Adipose tissue (tissue), 3 donors: ENCODE data around the gene FKBP9. TPM values are rescaled to one million over a fixed set of nuclear protein-coding genes. Genes with fewer than 3 reads are reported as not detected.
"Not testable (repeated sequence)": the region's sequence is repeated elsewhere in the genome, so short reads cannot be mapped to it uniquely, and the experiment has no call there.

Source experiments
- H3K27ac ChIP-seq: one replicate; pipeline ENCODE4 v1.5.1; 2013; ENCODE audit warnings: low read depth, low read length
- WGBS, 3 donors: extraction: QIAGEN DNeasy Blood & Tissue Kit; methylation state at CpG; one replicate each; pipeline ENCODE4 v1.1.7; 2013; 5-methylcytosine and 5-hydroxymethylcytosine counted together
- polyA plus RNA-seq, 3 donors: library from polyadenylated mRNA; stranded (reverse); fragments of 200-250 nt; gene quantifications; one replicate each; pipeline ENCODE4 v1.2.3, GENCODE V29; 2013
- donor health status: healthy with polysubstance abuse.
- donor health status: Bipolar disorder and iron deficiency.
- donor health status: healthy.

Gene FKBP9
- polyA plus RNA-seq, 3 donors, result 21.1 to 75.1 (median 46.7) TPM

DNA sequence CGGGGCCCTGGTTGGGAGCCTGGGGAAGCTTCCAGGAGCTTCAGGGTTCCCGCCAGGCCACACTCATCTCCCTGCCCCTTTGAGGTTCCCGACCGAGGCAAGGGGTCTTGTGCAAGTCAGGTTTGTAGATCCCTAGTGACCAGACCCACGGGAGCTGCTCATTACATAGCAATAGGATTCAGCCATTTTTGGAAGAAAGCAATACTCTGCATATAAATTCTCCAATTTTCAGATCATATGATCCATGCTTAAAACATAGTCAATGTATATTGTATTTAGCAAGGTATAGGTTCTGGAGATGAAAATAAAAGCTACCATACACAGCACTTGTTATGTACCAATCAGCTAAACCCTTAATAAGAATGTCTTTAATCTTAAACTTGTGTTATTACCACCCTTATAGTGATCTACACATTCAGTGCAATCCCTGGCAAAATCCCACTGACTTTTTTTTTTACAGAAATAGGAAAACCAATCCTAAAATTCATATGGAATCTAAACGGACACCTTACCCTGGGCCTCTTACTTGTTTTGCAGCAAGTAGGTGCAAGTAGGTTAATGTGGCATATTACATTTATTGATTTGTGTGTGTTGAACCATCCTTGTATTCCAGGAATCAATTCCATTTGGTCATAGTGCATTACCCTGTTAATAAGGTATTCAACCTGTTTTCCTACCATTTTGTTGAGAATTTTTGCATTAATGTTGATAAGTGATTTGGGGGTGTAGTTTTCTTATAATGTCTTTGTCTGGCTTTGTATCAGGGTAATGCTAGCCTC is 13.8 kb upstream of the FKBP9 start:
- no peak overlapping the region for H3K27ac ChIP-seq
- 10 to 14% (median 13%) methylated on average over 6 of the region's 6 CpGs for WGBS, 3 donors

DNA sequence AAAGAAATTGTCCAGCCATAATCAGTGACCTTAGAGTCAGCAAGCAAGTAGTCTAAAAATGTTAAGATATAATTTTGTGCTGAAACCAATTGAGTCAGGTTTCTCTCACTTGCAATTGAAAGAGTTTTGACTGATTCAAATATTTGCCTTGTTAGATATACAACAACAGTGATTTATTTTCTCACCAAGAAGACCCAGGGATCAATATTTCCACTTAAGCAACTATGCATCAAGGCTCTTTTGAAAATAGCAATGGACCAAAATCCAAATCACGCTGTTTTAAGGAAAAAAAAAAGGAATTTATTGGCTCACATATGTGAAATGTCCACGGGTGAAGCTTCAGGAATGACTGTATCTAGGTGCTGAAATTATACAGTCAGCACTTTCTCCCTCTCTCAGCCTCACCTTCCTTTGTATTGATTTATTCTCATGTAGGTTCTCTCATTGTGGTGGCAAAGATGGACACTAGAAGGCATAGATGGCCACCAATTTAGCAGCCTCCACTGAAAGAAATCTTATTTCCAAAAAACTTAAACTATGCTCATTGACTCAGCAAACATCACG is 9.7 kb upstream of the FKBP9 start:
- no peak overlapping the region for H3K27ac ChIP-seq
- WGBS, 3 donors, result 80 to 90% (median 84%) methylated on average over 3 of the region's 3 CpGs

- WGBS, 3 donors, result 90 to 93% (median 92%) methylated on average over 4 of the region's 4 CpGs
- H3K27ac ChIP-seq, result no peak overlapping the region
These were observed 9.0 kb upstream of the FKBP9 start for GRCh38 chr7:32948202-32948601.

- no peak overlapping the region for H3K27ac ChIP-seq
- 95 to 100% (median 96%) methylated on average over 1 of the region's 1 CpG for WGBS, 3 donors
These were observed 4.4 kb upstream of the FKBP9 start for GRCh38 chr7:32952876-32953275.

DNA sequence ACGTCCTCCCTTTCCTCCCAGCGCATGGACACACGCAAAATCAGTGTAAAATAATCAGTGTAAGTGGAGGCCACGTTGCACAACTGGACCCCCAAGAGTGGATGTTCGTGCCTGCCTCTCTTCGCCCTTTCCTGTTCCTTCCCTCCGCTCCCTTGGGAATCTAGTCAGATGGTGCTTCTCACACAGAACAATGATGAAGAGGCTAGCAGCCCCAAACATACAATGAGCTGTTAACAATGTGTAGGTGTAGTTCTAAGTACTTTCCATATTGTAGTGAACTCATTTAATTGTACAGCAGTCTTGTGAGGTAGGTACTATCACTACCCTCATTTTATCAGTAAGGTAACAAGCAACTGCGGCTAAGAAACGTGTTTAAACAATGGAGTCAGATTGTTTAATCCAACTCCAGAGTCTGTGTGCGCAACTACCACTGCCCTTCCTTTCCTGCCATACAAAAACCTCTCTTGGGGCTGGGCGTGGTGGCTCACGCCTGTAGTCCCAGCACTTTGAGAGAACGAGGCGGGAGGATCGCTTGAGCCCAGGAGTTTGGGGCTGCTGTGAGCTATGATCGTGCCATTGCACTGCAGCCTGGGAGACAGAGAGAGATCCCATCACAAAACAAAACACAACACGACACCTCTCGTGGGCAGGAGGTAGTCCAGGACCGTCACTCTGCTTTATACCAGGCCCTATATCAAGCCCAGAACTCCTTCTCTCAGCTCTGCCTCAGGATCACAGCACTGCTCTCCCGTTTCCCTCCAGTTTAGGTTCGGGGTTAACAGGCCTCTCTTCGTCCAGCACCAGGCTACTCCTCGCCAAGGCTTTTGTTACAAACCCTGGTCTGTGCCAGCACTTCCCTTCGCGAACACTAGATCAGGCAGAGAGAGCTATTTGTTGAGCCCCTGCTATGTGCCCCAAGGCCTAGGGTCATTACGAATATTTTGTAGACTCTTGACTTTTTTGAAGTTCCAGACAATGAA is 1.1 kb downstream of the FKBP9 start:
- H3K27ac ChIP-seq, result no peak overlapping the region
- WGBS, 3 donors, result 21 to 38% (median 37%) methylated on average over 26 of the region's 26 CpGs

GRCh38 chr7:32963880-32964301 is 6.7 kb downstream of the FKBP9 start:
- 21 to 58% (median 30%) methylated on average over 5 of the region's 5 CpGs for WGBS, 3 donors
- not testable (repeated sequence) for H3K27ac ChIP-seq

GRCh38 chr7:32964461-32965159 is 7.4 kb downstream of the FKBP9 start:
- 11 to 18% (median 17%) methylated on average over 6 of the region's 8 CpGs for WGBS, 3 donors
- H3K27ac ChIP-seq, result not testable (repeated sequence)

GRCh38 chr7:32966489-32967267 is 9.4 kb downstream of the FKBP9 start:
- not testable (repeated sequence) for H3K27ac ChIP-seq
- 48 to 69% (median 63%) methylated on average over 3 of the region's 5 CpGs for WGBS, 3 donors

DNA sequence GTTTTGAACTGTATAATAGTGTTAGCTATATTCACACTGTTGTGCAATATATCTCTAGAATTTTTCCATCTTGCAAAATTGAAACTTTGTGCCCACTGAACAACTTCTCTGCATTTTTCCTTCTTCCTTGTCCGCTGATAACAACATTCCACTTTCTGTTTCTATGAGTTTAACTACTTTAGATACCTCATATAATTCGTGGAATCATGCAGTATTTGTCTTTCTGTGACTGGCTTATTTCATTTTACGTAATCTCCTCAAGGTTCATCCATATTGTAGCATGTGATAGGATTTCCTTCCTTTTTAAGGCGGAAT is 10.0 kb downstream of the FKBP9 start:
- H3K27ac ChIP-seq, result not testable (repeated sequence)
- WGBS, 3 donors, result 54 to 72% (median 58%) methylated on average over 4 of the region's 4 CpGs

- WGBS, 3 donors, result 19 to 51% (median 50%) methylated on average over 2 to 3 of the region's 3 CpGs
- not testable (repeated sequence) for H3K27ac ChIP-seq
These were observed 14.7 kb downstream of the FKBP9 start for GRCh38 chr7:32971967-32972366.

DNA sequence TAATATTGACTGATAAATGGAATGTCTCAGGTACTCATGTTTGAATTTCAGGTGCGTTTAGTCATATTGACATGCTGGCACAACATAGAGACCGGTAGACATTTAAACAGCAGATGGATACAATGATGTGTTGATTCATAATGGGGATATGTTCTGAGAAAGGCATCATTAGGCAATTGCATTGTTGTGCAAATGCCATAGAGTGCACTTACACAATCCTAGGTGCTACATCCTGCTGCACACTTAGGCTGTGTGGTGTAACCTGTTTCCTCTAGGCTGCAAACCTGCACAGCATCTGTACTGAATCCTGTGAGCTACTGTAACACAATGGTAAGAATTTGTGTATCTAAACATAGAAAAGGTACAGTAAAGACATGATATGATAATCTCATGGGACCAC is 19.9 kb downstream of the FKBP9 start:
- 65 to 86% (median 70%) methylated on average over 2 of the region's 2 CpGs for WGBS, 3 donors
- not testable (repeated sequence) for H3K27ac ChIP-seq

- 64 to 89% (median 78%) methylated on average over 6 of the region's 6 CpGs for WGBS, 3 donors
- H3K27ac ChIP-seq, result not testable (repeated sequence)
These were observed 22.0 kb downstream of the FKBP9 start for GRCh38 chr7:32979246-32979645.

- H3K27ac ChIP-seq, result not testable (repeated sequence)
- no CpG with 5 or more reads among the region's 2 CpGs for WGBS, 3 donors
These were observed 22.7 kb downstream of the FKBP9 start for GRCh38 chr7:32979902-32980301.

- 60 to 85% (median 71%) methylated on average over 4 to 7 of the region's 8 CpGs for WGBS, 3 donors
- H3K27ac ChIP-seq, result not testable (repeated sequence)
These were observed 30.9 kb downstream of the FKBP9 start for GRCh38 chr7:32988148-32988547.

- H3K27ac ChIP-seq, result not testable (repeated sequence)
- WGBS, 3 donors, result 39 to 57% (median 44%) methylated on average over 2 to 5 of the region's 5 CpGs
These were observed 33.9 kb downstream of the FKBP9 start for GRCh38 chr7:32991068-32991585.

- not testable (repeated sequence) for H3K27ac ChIP-seq
- 45 to 83% (median 45%) methylated on average over 9 of the region's 9 CpGs for WGBS, 3 donors
These were observed 34.9 kb downstream of the FKBP9 start for GRCh38 chr7:32991975-32992700.

DNA sequence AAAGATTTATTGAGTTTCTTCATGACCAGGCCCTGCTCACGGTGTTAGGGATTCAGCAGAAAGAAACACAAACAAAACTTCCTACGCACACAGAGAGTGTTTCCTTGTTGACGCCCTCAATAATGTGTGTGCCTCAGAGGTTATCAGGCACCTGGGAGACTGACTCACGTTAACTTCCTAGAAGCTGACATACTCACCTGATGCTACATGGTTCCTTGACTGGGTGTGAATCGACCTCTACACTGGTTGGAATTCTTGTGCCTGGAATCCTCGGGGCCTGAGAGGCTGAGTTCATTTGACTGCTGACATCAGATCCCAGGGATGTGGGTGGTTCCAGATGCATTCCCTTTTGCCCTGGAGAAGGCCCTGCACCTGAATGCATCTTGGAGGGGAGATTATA is 35.5 kb downstream of the FKBP9 start:
- 51 to 57% (median 55%) methylated on average over 6 of the region's 6 CpGs for WGBS, 3 donors
- H3K27ac ChIP-seq, result not testable (repeated sequence)
